NCI-H187 treated with DMSO at 0.1 percent for 48 hours (cell line): ENCODE measurements around the gene ARID1B.

Experiments
- DNase-seq: peaks from one replicate; lab custom pipeline; 2025; lab: John Stamatoyannopoulos, UW

The ARID1B gene

GRCh38 chr6:156852147-156852857 is 75.1 kb downstream of the ARID1B start:
- DNase-seq, result no peak

DNA sequence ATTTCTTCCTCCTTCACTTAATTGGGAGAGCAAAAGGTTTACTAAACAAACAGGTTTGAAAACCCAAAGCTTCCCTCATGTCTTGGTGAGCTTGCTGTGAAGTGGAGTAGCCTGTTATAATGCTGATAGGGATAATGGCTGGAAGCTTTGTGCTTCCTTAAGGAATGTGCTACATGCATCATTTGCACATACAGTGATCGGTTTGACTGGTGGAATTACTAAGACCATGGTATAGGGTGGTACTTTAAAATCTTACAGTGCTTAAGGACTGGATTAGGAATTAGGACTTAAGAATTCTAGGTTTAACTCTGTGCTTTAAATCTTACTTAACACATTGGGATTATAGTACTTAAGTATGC is 75.7 kb downstream of the ARID1B start:
- no peak for DNase-seq

DNA sequence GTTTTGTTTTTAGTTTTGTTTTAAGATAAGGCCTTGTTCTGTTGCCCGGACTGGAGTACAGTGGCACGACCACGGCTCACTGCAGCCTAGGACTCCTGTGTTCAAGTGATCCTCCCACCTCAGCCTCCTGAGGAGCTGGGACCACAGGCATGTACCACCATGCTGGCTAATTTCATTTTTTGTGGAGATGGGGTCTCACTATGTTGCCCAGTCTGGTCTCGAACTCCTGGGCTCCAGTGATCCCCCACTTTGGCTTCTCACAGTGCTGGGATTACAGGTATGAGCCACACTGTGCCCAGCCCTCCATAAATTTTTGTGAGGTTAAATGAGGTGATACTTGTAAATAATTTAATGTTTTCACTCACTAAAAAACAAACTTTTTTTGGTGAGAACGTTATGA is 76.6 kb downstream of the ARID1B start:
- DNase-seq, result no peak

DNA sequence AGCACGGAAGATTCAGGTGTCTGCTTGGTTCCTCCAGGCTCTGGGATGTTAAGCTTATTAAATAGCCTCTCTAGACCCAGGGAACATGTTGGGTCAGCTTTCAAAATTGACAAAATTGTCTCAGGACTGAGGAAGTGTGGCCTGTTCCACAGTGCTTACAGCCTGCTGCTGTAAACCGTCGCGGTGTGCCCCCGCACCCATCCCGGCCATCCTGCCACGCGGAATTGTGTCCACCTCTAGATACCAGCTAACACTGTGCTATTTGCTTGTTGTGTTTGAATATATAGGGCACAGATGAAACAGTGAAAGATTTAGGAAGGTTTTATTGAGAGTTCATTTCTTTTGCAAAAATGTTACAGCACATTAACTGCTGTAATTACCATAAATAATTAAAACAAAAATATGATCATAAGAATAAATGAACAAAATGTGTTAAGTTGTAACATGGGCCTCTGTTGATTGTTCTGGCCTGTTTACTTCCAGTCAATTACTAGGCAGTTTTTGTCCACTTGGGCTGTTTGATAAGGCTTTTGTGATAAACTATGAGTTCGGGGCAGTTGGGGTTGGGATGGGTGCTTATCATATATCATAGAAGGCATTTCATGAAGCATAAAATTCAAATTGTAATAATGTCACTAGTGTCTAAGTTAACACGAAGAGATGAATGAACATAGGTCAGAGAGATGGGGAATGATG is 77.4 kb downstream of the ARID1B start:
- DNase-seq, result no peak

GRCh38 chr6:156857573-156857972 is 80.4 kb downstream of the ARID1B start:
- DNase-seq, result no peak

DNA sequence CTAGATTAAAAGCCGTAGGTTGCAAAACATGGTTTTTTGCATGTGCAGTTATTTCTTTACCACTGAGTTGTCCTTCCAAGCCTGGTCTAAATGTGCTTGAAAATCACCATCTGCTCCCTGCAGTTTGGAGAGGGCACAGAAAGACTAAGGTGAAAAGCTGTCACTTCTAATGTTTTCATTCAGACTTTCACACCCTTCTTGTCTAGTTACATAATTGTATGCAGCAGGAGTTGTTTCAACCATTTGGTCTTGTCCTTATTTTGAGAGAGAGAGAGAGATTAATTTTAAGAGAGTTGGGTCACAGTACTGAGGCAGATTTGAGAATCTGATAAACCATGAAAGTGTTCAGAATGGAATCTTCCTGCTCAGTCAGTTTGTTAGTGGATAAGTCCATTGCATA is 82.5 kb downstream of the ARID1B start:
- DNase-seq, result no peak

DNA sequence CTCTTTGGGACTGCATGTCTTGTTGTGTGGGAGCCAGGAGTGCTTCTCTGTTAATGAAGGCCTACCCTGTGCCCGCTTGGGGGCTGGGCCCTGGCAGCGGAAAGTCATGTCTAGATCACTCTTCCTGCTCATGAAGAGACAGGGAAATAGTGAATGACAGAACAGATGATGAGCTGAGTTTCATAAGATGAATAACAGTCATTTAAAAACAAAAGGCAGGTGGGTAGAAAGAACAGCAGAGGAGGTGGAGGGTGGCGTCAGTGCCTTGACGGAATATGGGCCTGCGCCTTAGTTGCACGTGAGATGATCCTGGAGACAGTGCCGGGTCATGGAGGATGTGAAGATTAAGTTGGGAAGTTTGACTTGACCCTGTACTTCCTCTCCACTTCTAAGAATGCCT is 85.5 kb downstream of the ARID1B start:
- no peak for DNase-seq

- DNase-seq, result no peak
Measured at GRCh38 chr6:156863504-156863903, 86.3 kb downstream of the ARID1B start.

- no peak for DNase-seq
Measured at GRCh38 chr6:156864557-156864956, 87.4 kb downstream of the ARID1B start.

DNA sequence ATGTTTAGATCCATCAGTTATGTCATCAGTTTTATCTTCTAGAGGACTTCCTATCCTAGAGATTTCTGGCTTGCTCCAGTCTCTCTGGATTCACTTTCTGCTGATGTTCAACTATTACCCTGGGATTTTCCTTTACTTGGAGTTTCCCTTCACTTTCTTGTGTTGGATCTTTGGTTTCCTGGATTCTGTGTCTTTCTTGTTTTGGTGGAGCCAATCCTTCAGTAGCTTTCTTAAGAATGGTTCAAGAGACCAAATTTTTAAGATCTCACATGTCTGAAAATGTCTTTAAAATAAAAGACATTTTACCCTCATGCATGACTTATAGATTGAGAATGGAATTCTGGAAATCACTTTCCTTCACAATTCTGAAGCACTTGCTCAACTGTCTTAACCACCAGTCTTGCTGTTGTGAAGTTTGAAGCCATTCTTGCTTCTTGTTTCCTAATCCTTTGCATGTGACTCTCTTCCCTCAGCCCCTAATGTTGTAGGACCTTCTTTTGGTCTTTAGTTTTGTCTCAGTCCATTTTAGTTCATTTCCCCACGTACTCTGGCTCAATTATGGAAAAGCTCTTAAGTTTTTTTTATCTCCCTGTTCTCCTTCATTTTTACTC is 87.9 kb downstream of the ARID1B start:
- DNase-seq, result no peak

DNA sequence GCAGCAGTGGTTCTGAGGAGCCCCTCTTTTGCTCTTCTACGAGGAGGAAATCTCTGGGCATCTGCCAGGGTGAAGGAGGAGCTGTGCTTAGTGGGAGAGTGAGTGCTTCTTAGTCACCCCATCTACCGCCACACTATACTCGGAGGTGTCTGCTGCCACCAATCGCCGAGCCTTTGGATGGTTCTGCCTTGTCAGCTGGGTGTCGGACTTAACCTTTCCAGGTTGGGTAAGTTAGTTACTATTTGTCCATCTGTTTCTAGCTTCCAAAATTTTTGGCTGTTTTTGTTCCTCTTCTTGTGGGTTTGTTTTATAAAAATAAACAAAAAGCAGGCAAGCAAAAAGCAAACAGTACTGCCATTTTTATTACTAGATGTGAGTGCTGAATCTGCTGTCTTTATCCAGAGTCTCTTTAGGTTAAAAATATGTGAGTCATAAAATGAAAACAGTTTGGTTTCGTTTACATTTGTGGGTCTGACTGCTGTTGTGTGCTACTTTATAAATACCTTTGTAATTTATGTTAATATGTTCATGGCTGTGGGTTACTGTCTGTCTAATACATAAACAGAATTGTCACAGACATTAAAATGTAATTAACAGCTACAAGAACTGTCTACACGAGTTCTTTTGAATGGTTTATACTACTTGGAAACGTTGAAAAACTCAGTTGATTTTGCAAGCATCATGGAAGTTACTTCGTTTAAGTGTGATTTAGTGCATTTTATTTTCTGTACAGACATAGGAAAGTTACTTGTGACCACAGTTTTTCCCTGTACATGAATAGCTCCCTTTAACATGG is 89.2 kb downstream of the ARID1B start:
- no peak for DNase-seq

- DNase-seq, result no peak
Measured at GRCh38 chr6:156867121-156867520, 89.9 kb downstream of the ARID1B start.

DNA sequence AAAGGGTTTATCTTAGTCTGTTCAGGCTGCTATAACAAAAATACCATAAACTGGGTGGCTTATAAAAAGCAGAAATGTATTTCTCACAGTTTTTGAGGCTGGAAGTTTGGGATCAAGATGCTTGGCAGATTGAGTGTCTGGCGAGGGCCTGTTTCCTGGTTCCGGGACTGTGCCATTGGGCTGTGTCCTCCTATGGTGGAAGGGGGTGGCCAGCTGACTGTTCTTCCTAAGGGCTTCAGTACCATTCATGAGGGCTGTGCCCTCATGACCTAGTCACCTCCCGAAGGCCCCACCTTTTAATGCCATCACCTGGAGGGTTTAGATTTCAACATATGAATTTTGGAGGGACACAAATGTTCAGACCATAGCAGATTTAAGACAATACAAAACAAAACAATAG is 91.2 kb downstream of the ARID1B start:
- DNase-seq, result no peak

DNA sequence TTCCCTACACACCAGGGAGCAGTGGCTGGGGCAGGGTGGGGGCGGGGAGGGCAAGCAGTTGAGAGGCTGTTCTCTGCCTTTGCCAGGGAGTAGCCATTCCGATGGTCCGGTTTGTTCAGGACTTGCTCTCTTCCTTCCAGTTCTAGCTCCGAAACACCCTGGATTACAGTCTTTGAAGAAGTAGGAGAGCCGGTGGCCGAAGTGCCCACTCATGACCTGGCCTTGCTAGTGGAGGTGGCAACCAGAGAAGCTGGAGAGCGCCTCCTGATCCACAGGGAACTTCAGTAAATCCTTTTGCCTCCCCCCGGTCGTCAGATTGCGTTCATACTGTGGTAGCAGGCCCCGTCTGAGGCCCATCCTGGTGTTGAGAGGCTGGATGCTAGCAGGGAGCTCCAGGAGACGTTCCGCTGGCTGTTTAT is 92.8 kb downstream of the ARID1B start:
- no peak for DNase-seq

DNA sequence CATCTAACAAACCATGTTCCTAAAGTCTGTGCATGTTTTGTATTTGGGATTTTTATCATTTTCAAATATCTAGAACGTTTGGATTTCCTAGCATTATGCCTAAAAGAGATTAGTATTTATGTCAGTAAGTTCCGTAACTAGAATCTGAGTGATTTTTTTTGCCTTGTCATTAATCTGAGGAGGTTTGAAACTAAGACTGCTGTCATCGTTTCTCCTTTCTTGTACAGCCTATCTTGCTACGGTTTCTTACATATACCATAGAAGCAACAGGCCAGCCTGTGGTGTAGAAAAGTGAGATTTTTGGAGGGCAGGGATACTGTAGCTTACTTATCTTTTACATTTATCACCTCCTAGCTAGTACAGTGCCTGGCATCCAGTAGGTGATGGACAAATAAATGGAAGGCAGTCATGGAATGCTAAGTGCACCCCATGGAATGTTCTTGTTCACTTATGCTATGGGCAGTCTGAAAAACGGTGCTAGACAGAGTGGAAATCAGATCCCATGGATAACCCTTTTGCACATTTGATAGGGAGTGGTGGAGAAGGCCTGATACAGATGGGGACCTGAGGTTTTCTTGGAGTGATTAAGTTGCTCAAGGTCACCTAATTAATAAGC is 93.9 kb downstream of the ARID1B start:
- DNase-seq, result no peak

GRCh38 chr6:156872903-156873302 is 95.7 kb downstream of the ARID1B start:
- DNase-seq, result no peak

- no peak for DNase-seq
Measured at GRCh38 chr6:156873654-156874380, 96.6 kb downstream of the ARID1B start.

DNA sequence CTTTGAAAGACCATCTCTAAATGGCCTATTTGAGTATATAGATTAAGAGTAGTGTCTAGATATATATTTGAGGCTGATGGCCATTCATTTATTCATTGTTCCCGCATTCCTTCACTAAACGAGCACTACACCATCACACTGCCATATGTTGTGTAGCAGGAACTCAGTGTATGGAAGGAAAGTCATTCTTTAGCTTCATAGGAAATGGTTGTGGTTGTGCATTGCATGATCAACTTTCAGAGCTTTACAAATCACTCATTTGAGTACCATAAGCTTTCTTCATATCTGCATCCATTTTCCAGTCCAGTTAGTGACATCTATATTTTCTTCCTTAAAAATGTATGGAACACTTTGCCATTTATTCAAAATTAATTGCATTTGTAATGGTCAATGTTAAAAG is 97.9 kb downstream of the ARID1B start:
- DNase-seq, result no peak

GRCh38 chr6:156876302-156876701 is 99.1 kb downstream of the ARID1B start:
- no peak for DNase-seq

GRCh38 chr6:156877126-156877863 is 100.1 kb downstream of the ARID1B start:
- no peak for DNase-seq

DNA sequence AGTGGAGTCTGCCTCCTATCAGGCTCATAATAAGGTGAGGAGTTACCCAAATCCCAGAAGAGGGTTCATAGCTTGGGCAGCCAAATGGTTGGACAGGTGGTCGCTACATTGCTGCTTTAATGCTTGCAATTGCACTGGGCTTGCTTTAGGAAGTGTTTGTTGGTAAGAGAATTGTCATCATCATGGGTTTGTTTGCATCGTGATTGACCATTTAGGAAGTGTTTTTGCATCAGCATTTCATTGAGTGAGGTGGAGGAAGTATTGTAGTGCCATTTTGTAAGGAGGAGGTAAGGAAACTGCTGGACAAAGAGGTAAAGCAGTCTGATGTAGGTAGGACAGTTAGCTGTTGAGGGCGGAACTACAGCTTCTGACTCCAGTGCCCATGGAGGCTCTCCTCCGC is 101.5 kb downstream of the ARID1B start:
- DNase-seq, result no peak
